Fibroblast of skin of scalp (primary cell): ENCODE data around the gene AKT1.

Experiments
- DNase-seq: peaks from one replicate; pipeline ENCODE4 v3.0.0-alpha.2; 2013

Gene AKT1

GRCh38 chr14:104772707-104773504 lies 22.6 kb downstream of the AKT1 start:
- no peak for DNase-seq

DNA sequence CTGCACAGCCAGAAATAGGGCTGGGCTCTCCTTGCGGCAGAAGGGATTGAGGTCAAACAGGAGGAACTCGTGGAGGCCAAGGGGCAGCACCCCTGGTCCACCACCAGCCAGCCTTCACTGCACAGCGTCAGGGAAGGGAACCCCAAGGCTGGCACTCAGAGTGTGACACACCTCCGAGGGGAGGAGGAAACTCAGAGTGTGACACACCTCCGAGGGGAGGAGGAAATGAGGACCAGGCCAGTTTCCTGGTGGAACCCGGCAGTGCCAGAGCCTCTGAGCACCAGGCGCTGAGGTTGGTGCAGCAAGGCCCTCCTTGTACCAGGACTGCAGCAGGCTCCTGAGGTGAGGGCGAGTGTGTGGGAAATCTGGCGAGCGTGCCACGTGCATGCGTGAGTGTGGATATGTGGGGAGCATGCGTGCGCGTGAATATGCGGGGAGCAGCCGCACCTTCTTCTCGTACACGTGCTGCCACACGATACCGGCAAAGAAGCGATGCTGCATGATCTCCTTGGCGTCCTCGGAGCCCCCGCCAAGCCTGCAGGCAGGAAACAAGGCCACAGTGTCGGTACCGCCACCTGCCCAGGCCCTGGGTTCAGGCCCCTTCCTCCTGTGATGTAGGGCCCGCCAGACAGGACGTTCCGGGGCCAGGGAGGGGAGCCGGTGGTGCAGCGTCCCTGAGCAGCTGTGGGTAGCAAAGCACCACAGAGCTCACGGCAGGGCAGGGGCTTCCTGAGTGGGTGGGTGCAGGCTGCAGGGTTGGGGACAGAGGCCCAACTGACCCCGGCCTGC lies 23.4 kb downstream of the AKT1 start:
- no peak for DNase-seq

DNA sequence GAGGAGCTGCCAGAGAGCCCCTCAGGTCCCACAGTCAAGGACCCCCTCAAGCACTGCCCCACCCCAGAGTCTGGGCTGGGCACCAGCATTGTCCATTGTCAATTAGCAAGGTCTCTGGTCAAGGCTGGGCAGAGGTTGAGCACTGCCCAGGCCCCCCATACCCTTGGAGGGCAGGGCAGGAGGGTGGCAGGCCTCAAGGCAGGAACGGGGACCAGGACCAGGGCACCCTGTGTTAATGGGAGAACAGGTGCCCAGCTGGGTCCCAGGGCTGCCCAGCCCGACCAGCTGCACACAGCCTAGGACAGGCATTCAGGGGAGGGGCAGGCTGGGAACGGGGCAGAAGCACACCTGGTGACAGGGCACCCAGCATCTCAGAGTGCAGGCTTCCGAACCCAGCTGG lies 24.2 kb downstream of the AKT1 start:
- DNase-seq = no peak

DNA sequence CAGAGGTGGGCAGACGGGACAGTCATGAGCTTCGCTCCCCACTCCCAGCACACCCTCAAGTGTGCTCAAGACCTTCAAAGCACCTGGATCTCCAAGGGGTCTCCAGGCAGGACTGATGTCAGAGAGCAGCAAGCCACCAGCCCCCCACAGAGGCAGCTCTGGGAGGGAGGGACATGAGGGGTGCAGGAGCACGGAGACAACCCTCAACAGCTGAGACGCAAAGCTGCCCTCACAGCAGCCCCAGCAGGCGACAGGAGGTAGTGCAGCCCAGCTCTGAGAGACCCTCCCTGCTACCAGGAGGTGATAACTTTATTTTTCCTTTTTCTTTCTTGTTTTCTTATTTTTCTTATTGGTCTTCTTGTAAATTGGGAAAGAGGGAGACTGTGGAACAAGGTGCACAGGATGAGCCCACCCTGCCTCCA lies 24.7 kb downstream of the AKT1 start:
- DNase-seq = no peak

GRCh38 chr14:104770072-104770579 lies 25.4 kb downstream of the AKT1 start:
- no peak for DNase-seq

- no peak for DNase-seq
Observed at GRCh38 chr14:104769324-104770071, 26.1 kb downstream of the AKT1 start.

DNA sequence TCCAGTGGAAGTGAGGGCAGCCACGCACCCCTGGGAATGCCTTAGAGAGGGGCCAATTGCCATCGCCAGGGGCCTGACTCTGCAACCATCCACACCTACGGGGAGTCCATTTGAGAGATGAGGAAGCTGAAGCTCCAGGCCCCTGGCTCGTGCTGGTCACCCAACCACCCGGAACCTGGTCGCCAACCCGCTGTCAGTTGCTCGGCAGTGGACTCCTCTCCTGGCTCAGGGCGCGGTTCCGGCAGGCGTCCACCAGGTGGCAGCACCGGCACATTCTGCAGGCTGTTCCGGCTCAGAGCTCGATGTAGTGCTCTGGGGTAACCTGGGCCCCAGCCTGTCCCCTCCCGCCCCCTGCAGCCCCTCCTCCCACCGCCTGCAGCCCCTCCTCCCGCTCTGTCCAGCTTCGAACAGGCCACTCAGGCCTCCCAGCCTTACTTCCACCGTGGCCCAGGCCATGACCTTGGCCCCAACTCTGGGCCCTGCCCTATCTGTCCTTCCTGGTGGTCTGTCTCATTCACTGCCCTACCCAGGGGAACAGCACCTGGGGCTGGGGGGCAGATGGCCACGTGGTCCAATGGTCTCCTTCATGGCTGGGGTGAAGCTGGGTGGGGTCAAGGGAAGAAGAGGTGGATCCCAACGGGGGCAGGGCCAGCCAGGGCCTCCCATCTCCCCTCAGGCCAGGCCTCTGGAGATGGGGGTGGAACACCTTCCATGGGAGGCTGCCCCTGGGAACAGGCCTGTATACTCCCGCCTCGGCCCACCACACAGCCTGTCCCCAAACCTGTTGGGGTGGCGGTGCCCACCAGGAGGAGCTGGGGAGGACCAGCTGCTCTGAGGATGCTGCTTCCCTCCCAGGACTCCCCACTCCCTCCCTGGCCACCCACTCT lies 26.9 kb downstream of the AKT1 start:
- DNase-seq = peak; percentile 79

- DNase-seq = no peak
Observed at GRCh38 chr14:104767634-104767918, 28.0 kb downstream of the AKT1 start.

GRCh38 chr14:104766863-104767633 lies 28.5 kb downstream of the AKT1 start:
- no peak for DNase-seq

GRCh38 chr14:104766256-104766862 lies 29.2 kb downstream of the AKT1 start:
- no peak for DNase-seq

GRCh38 chr14:104765517-104765916 lies 30.0 kb downstream of the AKT1 start:
- DNase-seq = no peak

DNA sequence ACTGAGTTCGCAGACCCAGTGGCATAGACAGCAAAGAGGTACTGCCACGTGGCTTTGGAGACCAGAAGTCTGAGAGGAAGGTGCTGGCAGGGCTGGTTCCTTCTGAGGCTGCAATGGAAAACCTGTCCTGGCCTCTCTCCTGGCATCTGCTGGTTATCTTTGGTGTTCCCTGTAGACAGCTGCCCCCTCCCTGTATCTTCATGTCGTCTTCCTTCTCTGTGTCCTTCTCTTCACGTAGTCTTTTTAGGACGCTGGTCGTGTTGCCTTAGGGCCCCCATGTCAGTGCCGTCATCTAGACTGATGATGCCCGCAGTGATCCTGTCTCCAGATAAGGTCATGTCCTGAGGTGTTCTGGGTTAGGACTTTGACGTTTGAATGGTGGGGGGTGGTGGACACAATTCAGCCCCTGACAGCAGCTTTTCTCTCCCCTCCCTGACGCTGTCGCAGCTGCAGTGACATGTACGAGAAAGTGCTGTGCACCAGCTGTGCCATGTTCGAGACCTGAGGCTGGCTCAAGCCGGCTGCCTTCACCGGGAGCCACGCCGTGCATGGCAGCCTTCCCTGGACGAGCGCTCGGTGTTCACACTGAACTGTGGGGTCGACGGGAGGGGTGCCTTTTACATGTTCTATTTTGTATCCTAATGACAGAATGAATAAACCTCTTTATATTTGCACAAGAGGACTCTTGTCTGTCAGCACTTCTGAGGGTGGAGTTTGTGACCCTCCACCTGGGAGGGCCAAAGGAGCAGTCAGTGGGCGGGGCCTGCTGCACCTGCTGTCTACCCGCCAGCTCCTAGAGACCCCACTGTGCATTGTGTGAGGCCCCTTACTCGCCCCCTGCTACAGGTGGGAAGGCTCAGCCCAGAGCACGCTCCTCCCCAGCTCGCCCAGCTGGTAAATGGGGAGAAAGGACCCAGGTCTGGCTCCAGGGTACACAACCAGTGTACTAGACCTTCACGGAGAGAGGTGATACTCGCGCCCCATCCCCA lies 36.3 kb downstream of the AKT1 start:
- no peak for DNase-seq

DNA sequence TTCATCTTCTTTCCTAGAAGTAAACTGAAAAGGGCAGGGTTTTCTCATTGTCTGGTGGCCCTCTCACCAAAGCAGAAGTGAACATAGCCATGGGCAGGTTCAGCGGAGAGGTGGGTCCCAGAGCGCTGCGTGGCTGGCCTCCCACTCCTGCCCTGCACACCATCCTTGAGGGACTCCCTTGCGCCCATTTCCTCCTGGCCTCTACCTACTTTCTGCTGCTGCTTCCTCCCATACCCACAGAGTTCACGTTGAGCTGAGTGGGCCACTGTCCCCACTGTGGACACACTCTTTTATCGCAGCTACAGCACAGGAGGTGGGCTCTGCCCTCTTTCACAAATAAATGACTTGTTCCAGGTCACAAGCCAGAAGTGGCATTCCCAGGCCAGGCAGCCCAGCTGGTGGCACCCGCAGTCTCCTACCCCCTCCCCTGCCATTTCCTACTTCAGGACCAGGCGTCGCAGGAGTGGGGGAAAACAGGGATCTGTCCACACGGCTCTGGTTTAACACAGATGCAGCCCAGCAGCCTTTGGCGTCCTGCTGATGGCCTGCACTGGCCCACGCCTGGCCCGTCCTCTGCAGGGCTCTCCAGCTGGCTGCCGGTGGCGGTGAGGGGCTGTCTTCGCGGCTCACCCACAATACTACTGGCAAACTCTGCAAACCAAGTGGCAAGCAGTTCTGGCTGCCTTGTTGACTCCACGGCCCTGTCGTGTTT lies 37.7 kb downstream of the AKT1 start:
- DNase-seq = no peak

GRCh38 chr14:104757238-104757585 lies 38.3 kb downstream of the AKT1 start:
- DNase-seq = no peak

DNA sequence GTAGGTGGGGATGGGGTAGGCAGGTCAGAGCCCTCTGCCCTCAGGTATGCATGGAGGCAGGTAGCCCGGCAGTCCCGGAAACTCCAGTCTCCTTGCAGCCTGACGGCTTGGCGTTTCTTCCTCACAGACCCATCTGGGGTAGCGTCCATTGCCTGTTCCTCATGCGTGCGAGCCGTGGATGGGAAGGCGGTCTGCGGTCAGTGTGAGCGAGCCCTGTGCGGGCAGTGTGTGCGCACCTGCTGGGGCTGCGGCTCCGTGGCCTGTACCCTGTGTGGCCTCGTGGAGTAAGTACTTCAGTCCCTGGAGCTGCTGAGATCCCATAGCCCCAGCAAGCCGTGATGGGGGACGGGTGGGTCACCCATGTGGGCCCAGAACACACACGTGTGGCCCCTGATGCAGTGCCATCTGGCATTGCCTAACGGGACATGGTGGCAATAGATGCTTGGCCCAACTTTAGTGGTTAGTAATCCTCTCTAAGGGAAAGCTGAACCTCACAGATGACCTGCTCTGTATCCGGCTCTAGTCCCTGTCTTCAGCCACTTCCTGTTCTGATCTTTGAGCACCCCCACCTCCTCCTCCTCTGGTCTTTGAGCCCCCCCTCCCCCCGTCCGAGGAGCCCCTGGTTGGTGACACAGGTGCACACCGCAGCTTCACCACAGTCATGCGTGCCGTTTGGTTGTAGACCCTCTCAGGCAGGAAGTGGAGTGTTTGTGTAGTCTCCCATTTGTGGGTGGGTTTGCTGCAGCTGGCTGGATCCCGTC lies 38.9 kb downstream of the AKT1 start:
- no peak for DNase-seq

- no peak for DNase-seq
Observed at GRCh38 chr14:104755621-104756020, 39.9 kb downstream of the AKT1 start.

GRCh38 chr14:104754213-104754851 lies 41.2 kb downstream of the AKT1 start:
- no peak for DNase-seq
